ENCODE data around the gene H2BK1.

The H2BK1 gene

DNA sequence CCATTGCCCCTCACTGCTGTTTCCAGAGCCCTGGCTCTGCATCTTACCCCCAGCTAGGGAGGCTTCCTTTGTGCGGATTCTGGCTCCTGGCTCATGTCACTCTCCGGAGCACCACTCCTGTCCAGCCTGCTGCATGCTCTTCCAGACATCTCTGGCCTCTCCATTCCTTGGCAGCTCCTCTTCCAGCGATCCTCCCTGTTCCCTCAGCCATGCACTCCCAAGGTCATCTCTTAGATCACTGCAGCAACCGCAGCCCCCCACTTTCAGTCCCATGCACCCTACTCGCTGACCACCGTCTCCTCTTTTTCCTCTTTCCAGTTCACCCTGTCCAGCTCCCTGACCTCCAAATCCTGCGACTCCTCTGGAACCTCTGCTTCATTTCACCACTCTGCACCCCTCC is 45.1 kb upstream of the H2BK1 start:
- Histone ChIP-seq H4K20me1 (ENCODE audit: insufficient read depth, low read length) (peaks cover 16% of the 10 kb centered on the region), H3K27me3 (ENCODE audit: insufficient read depth, low read length, poor library complexity) (peaks cover 72% of the 10 kb centered on the region), H3K4me1 (ENCODE audit: insufficient read depth, low read length) (peaks cover 13% of the 10 kb centered on the region), H3K36me3 (ENCODE audit: insufficient read depth, low read length) (no peaks in the 10 kb centered on the region), H3K27ac (ENCODE audit: low read length) (no peak overlapping the region), H3K4me2 (ENCODE audit: insufficient read depth, low read length) (no peak overlapping the region), H3K9ac (ENCODE audit: low read depth, low read length) (no peak overlapping the region), H3K4me3 (ENCODE audit: low read depth in 1 of 2, low read length in 2 of 2) (no peak overlapping the region), H3K79me2 (ENCODE audit: insufficient read depth, low read length) (no peaks in the 10 kb centered on the region), H2AFZ (ENCODE audit: low read depth, low read length) (no peak overlapping the region), H3K9me3 (ENCODE audit: insufficient read depth, low read length, severe bottlenecking) (no peaks in the 10 kb centered on the region)
- DNase-seq (no peak), ATAC-seq (ENCODE audit: insufficient read depth, low read depth) (no peak)
- TF ChIP-seq, protein P1, sequence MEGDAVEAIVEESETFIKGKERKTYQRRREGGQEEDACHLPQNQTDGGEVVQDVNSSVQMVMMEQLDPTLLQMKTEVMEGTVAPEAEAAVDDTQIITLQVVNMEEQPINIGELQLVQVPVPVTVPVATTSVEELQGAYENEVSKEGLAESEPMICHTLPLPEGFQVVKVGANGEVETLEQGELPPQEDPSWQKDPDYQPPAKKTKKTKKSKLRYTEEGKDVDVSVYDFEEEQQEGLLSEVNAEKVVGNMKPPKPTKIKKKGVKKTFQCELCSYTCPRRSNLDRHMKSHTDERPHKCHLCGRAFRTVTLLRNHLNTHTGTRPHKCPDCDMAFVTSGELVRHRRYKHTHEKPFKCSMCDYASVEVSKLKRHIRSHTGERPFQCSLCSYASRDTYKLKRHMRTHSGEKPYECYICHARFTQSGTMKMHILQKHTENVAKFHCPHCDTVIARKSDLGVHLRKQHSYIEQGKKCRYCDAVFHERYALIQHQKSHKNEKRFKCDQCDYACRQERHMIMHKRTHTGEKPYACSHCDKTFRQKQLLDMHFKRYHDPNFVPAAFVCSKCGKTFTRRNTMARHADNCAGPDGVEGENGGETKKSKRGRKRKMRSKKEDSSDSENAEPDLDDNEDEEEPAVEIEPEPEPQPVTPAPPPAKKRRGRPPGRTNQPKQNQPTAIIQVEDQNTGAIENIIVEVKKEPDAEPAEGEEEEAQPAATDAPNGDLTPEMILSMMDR (IDR thresholded peaks at IDR 0.05; ENCODE audit: borderline replicate concordance, extremely low read depth, low read length, poor library complexity, severe bottlenecking): no peak
- no peak for TF ChIP-seq EZH2 (IDR thresholded peaks at IDR 0.05; ENCODE audit: borderline replicate concordance, low read depth, low read length, severe bottlenecking)

DNA sequence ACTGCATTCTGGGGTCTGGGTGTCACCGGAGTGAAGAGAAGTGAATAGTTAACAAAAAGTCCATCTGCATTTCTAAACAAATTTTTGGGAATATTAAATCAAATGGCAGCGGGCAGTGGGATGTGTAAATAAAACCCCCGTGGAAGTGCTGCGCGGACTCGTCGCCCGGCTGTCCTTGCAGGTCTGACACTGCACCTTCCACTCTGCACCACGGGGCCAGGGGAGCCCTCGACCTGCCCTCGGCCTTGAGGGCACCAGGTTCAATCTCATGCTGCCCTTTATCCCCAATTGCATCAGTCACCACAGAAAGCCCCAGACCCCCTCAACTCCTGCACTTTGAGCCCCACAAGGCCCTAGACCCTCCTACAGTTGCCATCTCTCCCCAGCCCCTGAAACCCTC is 44.6 kb upstream of the H2BK1 start:
- H4K20me1 ChIP-seq (ENCODE audit: insufficient read depth, low read length): peaks cover 19% of the 10 kb centered on the region
- H2AFZ ChIP-seq (ENCODE audit: low read depth, low read length): no peak overlapping the region
- H3K4me3 ChIP-seq (ENCODE audit: low read depth in 1 of 2, low read length in 2 of 2): no peak overlapping the region
- no peak for TF ChIP-seq EZH2 (IDR thresholded peaks at IDR 0.05; ENCODE audit: borderline replicate concordance, low read depth, low read length, severe bottlenecking)
- TF ChIP-seq, protein P1 (IDR thresholded peaks at IDR 0.05; ENCODE audit: borderline replicate concordance, extremely low read depth, low read length, poor library complexity, severe bottlenecking): no peak
- peaks cover 13% of the 10 kb centered on the region for H3K4me1 ChIP-seq (ENCODE audit: insufficient read depth, low read length)
- no peak overlapping the region for H3K9ac ChIP-seq (ENCODE audit: low read depth, low read length)
- no peaks in the 10 kb centered on the region for H3K36me3 ChIP-seq (ENCODE audit: insufficient read depth, low read length)
- peaks cover 76% of the 10 kb centered on the region for H3K27me3 ChIP-seq (ENCODE audit: insufficient read depth, low read length, poor library complexity)
- ATAC-seq (ENCODE audit: insufficient read depth, low read depth): no peak
- no peak for DNase-seq
- H3K4me2 ChIP-seq (ENCODE audit: insufficient read depth, low read length): no peak overlapping the region
- no peak overlapping the region for H3K27ac ChIP-seq (ENCODE audit: low read length)
- no peaks in the 10 kb centered on the region for H3K9me3 ChIP-seq (ENCODE audit: insufficient read depth, low read length, severe bottlenecking)
- H3K79me2 ChIP-seq (ENCODE audit: insufficient read depth, low read length): no peaks in the 10 kb centered on the region

- no peak for ATAC-seq (ENCODE audit: insufficient read depth, low read depth)
- H3K79me2 ChIP-seq (ENCODE audit: insufficient read depth, low read length): no peaks in the 10 kb centered on the region
- DNase-seq: no peak
- H3K9ac ChIP-seq (ENCODE audit: low read depth, low read length): no peak overlapping the region
- peaks cover 82% of the 10 kb centered on the region for H3K27me3 ChIP-seq (ENCODE audit: insufficient read depth, low read length, poor library complexity)
- no peak overlapping the region for H3K4me3 ChIP-seq (ENCODE audit: low read depth in 1 of 2, low read length in 2 of 2)
- H3K27ac ChIP-seq (ENCODE audit: low read length): no peak overlapping the region
- no peak overlapping the region for H2AFZ ChIP-seq (ENCODE audit: low read depth, low read length)
- no peaks in the 10 kb centered on the region for H3K36me3 ChIP-seq (ENCODE audit: insufficient read depth, low read length)
- no peaks in the 10 kb centered on the region for H3K9me3 ChIP-seq (ENCODE audit: insufficient read depth, low read length, severe bottlenecking)
- peaks cover 13% of the 10 kb centered on the region for H3K4me1 ChIP-seq (ENCODE audit: insufficient read depth, low read length)
- no peak overlapping the region for H3K4me2 ChIP-seq (ENCODE audit: insufficient read depth, low read length)
- peaks cover 19% of the 10 kb centered on the region for H4K20me1 ChIP-seq (ENCODE audit: insufficient read depth, low read length)
- TF ChIP-seq EZH2 (IDR thresholded peaks at IDR 0.05; ENCODE audit: borderline replicate concordance, low read depth, low read length, severe bottlenecking): no peak
- TF ChIP-seq, protein P1 (IDR thresholded peaks at IDR 0.05; ENCODE audit: borderline replicate concordance, extremely low read depth, low read length, poor library complexity, severe bottlenecking): no peak
Measured at GRCh38 chr7:151254316-151254715, 44.0 kb upstream of the H2BK1 start.

Measured in DND-41 (cell line).